Peyer's patch (tissue), 4 donors: ENCODE measurements around the gene STRA6. TPM values are rescaled to one million over a fixed set of nuclear protein-coding genes. Genes with fewer than 3 reads are reported as not detected.

ENCODE experiments used
- DNase-seq, 3 donors: peaks; one replicate each; pipeline ENCODE4 v3.0.0-alpha.2; 2017 to 2019
- H3K27ac ChIP-seq, 4 donors: fragments of 200-600 bp; sonication (generic); one replicate each; pipeline ENCODE4 v1.5.1; 2016 to 2019
- H3K27me3 ChIP-seq, 2 donors: fragments of 200-600 bp; sonication (generic); one replicate each; pipeline ENCODE4 v1.5.1; 2019
- H3K36me3 ChIP-seq, 3 donors: fragments of 200-600 bp; sonication (generic); one replicate each; pipeline ENCODE4 v1.5.1; 2016 to 2019
- H3K4me1 ChIP-seq, 4 donors: fragments of 200-600 bp; sonication (generic); one replicate each; pipeline ENCODE4 v1.5.1; 2016 to 2019
- H3K4me3 ChIP-seq, 4 donors: fragments of 200-600 bp; sonication (generic); 1 replicate in 3 of 4; 2 replicates in 1 of 4; pipeline ENCODE4 v1.5.1; 2016 to 2019; ENCODE audit warnings: mild to moderate bottlenecking in 1 of 4
- H3K9me3 ChIP-seq, 4 donors: fragments of 200-600 bp; sonication (generic); one replicate each; pipeline ENCODE4 v1.5.1; 2016 to 2019; ENCODE audit warnings: mild to moderate bottlenecking in 1 of 4
- POLR2A ChIP-seq, 2 donors: fragments of 450-650 bp; IDR thresholded peaks; one replicate each; pipeline ENCODE4 v1.5.1; 2017; ENCODE audit warnings: antibody characterized with exemption in 2 of 2, mild to moderate bottlenecking in 2 of 2, moderate library complexity in 2 of 2
- total RNA-seq, 4 donors: library from RNA; depleted of rRNA; stranded (reverse); fragments of >200 nt; gene quantifications; one replicate each; pipeline ENCODE4 v1.1.0, GENCODE V29; 2016
- TF ChIP-seq, protein P1 (sequence below), 6 experiments: fragments of 450-650 bp in 4 of 6; fragments of 200-600 bp in 2 of 6; sonication (generic) in 1 of 6; IDR thresholded peaks; one replicate each; pipeline ENCODE4 v1.5.1; 2017 to 2019; ENCODE audit warnings: antibody characterized with exemption in 6 of 6, mild to moderate bottlenecking in 3 of 6, moderate library complexity in 1 of 6

Gene STRA6
- total RNA-seq, 4 donors from 2014 or later: 0.83 TPM; not detected in 3

DNA sequence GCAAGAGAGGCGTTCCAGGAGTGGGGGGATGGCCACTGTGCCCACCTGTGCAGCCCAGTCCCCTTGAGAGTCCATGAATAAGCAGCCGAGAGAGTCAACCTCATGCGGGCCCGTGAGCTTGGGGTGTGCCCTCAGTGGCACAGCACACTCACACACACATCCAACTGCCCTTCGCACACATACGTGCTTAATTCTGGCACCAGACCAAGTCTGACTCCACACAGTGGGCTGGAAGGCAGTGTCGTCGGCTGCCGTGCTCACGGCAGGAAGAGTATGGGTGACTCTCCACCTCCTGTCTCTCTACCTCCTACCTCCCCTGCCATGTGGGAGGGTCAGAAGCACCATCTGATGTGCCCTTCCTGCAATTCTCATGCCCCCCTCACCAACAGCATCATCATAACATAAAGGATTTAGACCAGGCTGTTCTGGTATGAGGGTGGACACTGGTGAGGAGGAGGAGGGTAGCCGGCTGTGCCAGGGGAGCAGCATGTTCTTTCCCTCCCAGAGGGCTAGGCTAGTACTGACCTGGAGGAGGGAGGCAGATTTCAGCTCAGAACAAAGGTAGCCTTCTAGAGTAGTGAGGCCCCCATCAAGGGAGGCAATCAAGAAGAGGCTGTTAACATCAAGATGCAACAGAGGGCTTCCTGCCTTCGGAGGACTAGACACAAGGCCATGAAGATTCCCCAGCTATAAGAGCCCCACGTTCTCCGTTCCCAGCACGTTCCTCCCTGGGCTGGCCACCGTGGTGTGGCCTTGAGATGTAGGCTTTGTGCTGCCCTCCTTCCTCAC, 5.3 kb upstream of the STRA6 start:
- H3K27ac ChIP-seq: no peak overlapping the region
- TF ChIP-seq POLR2A (IDR thresholded peaks at IDR 0.05): no peak
- TF ChIP-seq, protein P1, sequence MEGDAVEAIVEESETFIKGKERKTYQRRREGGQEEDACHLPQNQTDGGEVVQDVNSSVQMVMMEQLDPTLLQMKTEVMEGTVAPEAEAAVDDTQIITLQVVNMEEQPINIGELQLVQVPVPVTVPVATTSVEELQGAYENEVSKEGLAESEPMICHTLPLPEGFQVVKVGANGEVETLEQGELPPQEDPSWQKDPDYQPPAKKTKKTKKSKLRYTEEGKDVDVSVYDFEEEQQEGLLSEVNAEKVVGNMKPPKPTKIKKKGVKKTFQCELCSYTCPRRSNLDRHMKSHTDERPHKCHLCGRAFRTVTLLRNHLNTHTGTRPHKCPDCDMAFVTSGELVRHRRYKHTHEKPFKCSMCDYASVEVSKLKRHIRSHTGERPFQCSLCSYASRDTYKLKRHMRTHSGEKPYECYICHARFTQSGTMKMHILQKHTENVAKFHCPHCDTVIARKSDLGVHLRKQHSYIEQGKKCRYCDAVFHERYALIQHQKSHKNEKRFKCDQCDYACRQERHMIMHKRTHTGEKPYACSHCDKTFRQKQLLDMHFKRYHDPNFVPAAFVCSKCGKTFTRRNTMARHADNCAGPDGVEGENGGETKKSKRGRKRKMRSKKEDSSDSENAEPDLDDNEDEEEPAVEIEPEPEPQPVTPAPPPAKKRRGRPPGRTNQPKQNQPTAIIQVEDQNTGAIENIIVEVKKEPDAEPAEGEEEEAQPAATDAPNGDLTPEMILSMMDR (IDR thresholded peaks at IDR 0.05): no peak
- no peak for DNase-seq

GRCh38 chr15:74206801-74207281, 4.3 kb upstream of the STRA6 start:
- TF ChIP-seq, protein P1 (IDR thresholded peaks at IDR 0.05): no peak
- no peak for TF ChIP-seq POLR2A (IDR thresholded peaks at IDR 0.05)
- Histone ChIP-seq H3K36me3 (no peaks in the 10 kb centered on the region), H3K9me3 (no peaks in the 10 kb centered on the region), H3K27ac (no peak overlapping the region), H3K4me1 (no peaks in the 10 kb centered on the region), H3K4me3 (no peak overlapping the region), H3K27me3 (no peaks in the 10 kb centered on the region)
- no peak for DNase-seq

More for the DNA sequence above, 5.3 kb upstream of the STRA6 start:
- H3K9me3 ChIP-seq: no peaks in the 10 kb centered on the region
- H3K27me3 ChIP-seq: no peaks in the 10 kb centered on the region
- no peaks in the 10 kb centered on the region for H3K4me1 ChIP-seq
- no peaks in the 10 kb centered on the region for H3K36me3 ChIP-seq
- no peak overlapping the region for H3K4me3 ChIP-seq

- H3K27ac ChIP-seq: no peak overlapping the region
- no peaks in the 10 kb centered on the region for H3K9me3 ChIP-seq
- H3K36me3 ChIP-seq: no peaks in the 10 kb centered on the region
- DNase-seq: no peak
- H3K4me1 ChIP-seq: no peaks in the 10 kb centered on the region
- H3K4me3 ChIP-seq: no peak overlapping the region
- no peaks in the 10 kb centered on the region for H3K27me3 ChIP-seq
- TF ChIP-seq, protein P1 (IDR thresholded peaks at IDR 0.05): no peak
- no peak for TF ChIP-seq POLR2A (IDR thresholded peaks at IDR 0.05)
Measured at GRCh38 chr15:74205582-74205947, 3.0 kb upstream of the STRA6 start.

- Histone ChIP-seq H3K9me3 (no peaks in the 10 kb centered on the region), H3K27ac (no peak overlapping the region), H3K4me1 (no peaks in the 10 kb centered on the region), H3K36me3 (no peaks in the 10 kb centered on the region), H3K4me3 (no peak overlapping the region), H3K27me3 (no peaks in the 10 kb centered on the region)
- no peak for DNase-seq
- TF ChIP-seq, protein P1 (IDR thresholded peaks at IDR 0.05): no peak
- TF ChIP-seq POLR2A (IDR thresholded peaks at IDR 0.05): no peak
Measured at GRCh38 chr15:74203914-74204431, 1.4 kb upstream of the STRA6 start.

- H3K9me3 ChIP-seq: no peaks in the 10 kb centered on the region
- no peaks in the 10 kb centered on the region for H3K4me1 ChIP-seq
- DNase-seq: no peak
- H3K36me3 ChIP-seq: no peaks in the 10 kb centered on the region
- TF ChIP-seq, protein P1 (IDR thresholded peaks at IDR 0.05): no peak
- TF ChIP-seq POLR2A (IDR thresholded peaks at IDR 0.05): no peak
- H3K27me3 ChIP-seq: no peaks in the 10 kb centered on the region
- no peak overlapping the region for H3K27ac ChIP-seq
- no peak overlapping the region for H3K4me3 ChIP-seq
Measured at GRCh38 chr15:74201710-74202420, 722 bp downstream of the STRA6 start.
